HL-60/S4 treated with phorbol 12-myristate 13-acetate at 8.2 ng/mL for 4 days and 3 days (cell line): Measurements from ENCODE around the gene SEPTIN14.
"Not testable (repeated sequence)": the region's sequence is repeated elsewhere in the genome, so short reads cannot be mapped to it uniquely, and the experiment has no call there.

Experiments
- in situ Hi-C: fragments of 300-500 bp; cut with MboI; formaldehyde crosslinking; loops from 2 replicates; pipeline ENCODE4 v1.15.0; 2022; ENCODE audit warnings: low sequenced_read_pairs

SEPTIN14 gene

GRCh38 chr7:55862652-55863051, at the start of gene SEPTIN14:
Gene SEPTIN14 (minus strand): TSS chr7:55862752. CDS start chr7:55861996, 756 bp downstream.
- in situ Hi-C loops, result not testable (repeated sequence)

- in situ Hi-C loops, result no loop called here
Observed at GRCh38 chr7:55903985-55904759, 41.6 kb upstream of the SEPTIN14 start.

- in situ Hi-C loops, result not testable (repeated sequence)
Observed at GRCh38 chr7:55901059-55901458, 38.5 kb upstream of the SEPTIN14 start.

GRCh38 chr7:55898287-55898686, 35.7 kb upstream of the SEPTIN14 start:
- in situ Hi-C loops, result no loop called here

GRCh38 chr7:55895021-55895420, 32.5 kb upstream of the SEPTIN14 start:
- in situ Hi-C loops, result no loop called here

GRCh38 chr7:55893940-55894339, 31.4 kb upstream of the SEPTIN14 start:
- in situ Hi-C loops, result no loop called here

GRCh38 chr7:55888378-55888777, 25.8 kb upstream of the SEPTIN14 start:
- in situ Hi-C loops, result not testable (repeated sequence)

GRCh38 chr7:55887821-55888247, 25.3 kb upstream of the SEPTIN14 start:
- in situ Hi-C loops, result no loop called here

GRCh38 chr7:55884321-55884720, 21.8 kb upstream of the SEPTIN14 start:
- in situ Hi-C loops, result no loop called here

- in situ Hi-C loops, result no loop called here
Observed at GRCh38 chr7:55878691-55879090, 16.1 kb upstream of the SEPTIN14 start.

GRCh38 chr7:55877308-55877707, 14.8 kb upstream of the SEPTIN14 start:
- in situ Hi-C loops, result no loop called here

GRCh38 chr7:55873765-55874164, 11.2 kb upstream of the SEPTIN14 start:
- in situ Hi-C loops, result no loop called here

GRCh38 chr7:55871932-55872485, 9.5 kb upstream of the SEPTIN14 start:
- in situ Hi-C loops, result no loop called here

GRCh38 chr7:55868989-55869388, 6.4 kb upstream of the SEPTIN14 start:
- in situ Hi-C loops, result not testable (repeated sequence)

- in situ Hi-C loops, result not testable (repeated sequence)
Observed at GRCh38 chr7:55845164-55845563, 17.4 kb downstream of the SEPTIN14 start.

- in situ Hi-C loops, result no loop called here
Observed at GRCh38 chr7:55838595-55838994, 24.0 kb downstream of the SEPTIN14 start.

GRCh38 chr7:55827577-55827976, 35.0 kb downstream of the SEPTIN14 start:
- in situ Hi-C loops, result no loop called here

- in situ Hi-C loops, result no loop called here
Observed at GRCh38 chr7:55818686-55819085, 43.9 kb downstream of the SEPTIN14 start.

GRCh38 chr7:55797260-55797659, 65.3 kb downstream of the SEPTIN14 start:
- in situ Hi-C loops, result not testable (repeated sequence)

GRCh38 chr7:55794527-55794926, 68.0 kb downstream of the SEPTIN14 start:
- in situ Hi-C loops, result no loop called here

- in situ Hi-C loops, result no loop called here
Observed at GRCh38 chr7:55792048-55792447, 70.5 kb downstream of the SEPTIN14 start.

GRCh38 chr7:55787796-55788195, 74.8 kb downstream of the SEPTIN14 start:
- in situ Hi-C loops, result no loop called here
